Measurements from ENCODE around the gene SET.

DNA sequence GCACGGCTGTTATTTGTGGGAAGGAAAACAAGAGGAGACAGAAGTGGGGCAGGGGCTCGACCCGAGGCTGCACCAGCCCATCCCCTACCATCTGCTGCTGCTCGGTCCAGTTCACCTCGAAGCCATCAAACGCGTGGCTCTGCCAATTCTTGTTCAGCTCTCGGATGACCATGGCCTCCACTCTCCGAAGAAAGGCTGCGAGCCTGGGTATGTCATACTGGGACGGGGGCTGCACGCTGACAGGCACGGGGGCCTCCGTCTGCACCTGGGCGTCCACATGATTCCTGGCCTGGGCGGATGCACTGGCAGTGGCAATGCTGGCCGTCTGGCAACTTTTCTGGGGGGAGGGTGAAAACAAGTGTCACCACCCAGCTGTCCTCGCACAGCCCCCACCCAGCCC, 48.4 kb upstream of the SET start:
- no peak for TF ChIP-seq CTCF (IDR thresholded peaks at IDR 0.05)
- TF ChIP-seq EP300 (IDR thresholded peaks at IDR 0.05), result no peak
